ENCODE data around the gene ST6GALNAC3.
"Not testable (repeated sequence)": the region's sequence is repeated elsewhere in the genome, so short reads cannot be mapped to it uniquely, and the experiment has no call there.

The ST6GALNAC3 gene

DNA sequence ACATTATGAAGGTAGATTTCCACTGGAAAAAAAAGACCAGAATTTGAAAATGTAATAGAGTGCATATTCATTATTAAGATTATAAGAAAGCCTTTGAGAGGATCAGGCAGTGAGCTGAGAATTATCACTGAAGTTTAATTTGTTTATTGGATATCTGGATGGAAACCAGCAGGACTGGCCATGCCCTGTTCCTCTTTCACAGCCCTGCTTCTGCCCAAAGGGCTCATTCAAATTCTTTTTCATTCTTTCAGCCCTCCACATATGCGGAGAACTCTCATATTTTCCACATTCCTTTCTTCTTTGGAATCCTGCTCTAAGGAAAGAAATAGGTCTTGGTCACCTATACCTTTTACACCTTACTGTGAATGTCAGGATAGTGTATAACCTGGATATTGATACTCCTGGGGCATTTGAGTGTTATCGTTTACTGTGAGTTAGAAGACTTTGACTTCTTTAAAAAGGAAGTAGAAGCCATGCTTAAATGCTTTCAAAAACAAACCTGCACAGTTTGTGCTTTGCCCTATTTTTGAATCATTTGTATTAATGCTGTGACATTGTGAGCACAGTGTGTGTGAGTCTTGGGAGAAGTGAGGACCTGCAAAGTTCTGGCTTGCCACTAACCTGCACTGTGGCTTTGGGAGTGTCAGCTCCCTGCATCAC, 35.5 kb downstream of the ST6GALNAC3 start:
- no peaks in the 10 kb centered on the region for H3K36me3 ChIP-seq (ENCODE audit: insufficient read depth, low read length)
- no peaks in the 10 kb centered on the region for H3K9me3 ChIP-seq (replicated peaks; ENCODE audit: low read length)
- H3K27me3 ChIP-seq (ENCODE audit: control insufficient read depth, insufficient read depth, low read length) = no peaks in the 10 kb centered on the region
- H3K4me3 ChIP-seq (ENCODE audit: low read length) = no peak overlapping the region
- no peak overlapping the region for H3K4me2 ChIP-seq (ENCODE audit: low read length)
- no peaks in the 10 kb centered on the region for H3K4me1 ChIP-seq (ENCODE audit: control insufficient read depth, insufficient read depth, low read length)
- no peak overlapping the region for H3K9ac ChIP-seq (ENCODE audit: low read depth, low read length)

DNA sequence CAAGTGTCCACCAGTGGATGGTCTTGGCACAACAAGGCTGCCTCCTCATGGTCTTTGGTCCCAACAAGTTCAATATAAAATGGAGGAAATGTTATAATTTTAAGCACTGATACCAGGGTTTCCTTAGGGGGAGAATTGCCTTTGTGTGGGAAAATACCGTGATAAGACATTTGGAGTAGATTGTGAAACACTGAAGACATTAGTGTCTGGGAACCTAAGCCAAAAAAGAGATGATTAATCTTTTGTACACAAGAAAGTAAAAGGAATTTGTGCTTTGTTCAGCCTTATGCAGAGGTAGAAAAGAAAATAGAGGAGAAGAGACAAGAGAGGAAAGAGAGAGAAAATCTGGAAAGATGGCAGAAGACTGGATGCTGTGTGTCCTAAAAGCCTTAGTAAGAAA, 36.1 kb downstream of the ST6GALNAC3 start:
- H3K4me3 ChIP-seq (ENCODE audit: low read length) = no peak overlapping the region
- H3K27me3 ChIP-seq (ENCODE audit: control insufficient read depth, insufficient read depth, low read length) = no peaks in the 10 kb centered on the region
- no peaks in the 10 kb centered on the region for H3K9me3 ChIP-seq (replicated peaks; ENCODE audit: low read length)
- no peak overlapping the region for H3K9ac ChIP-seq (ENCODE audit: low read depth, low read length)
- H3K4me2 ChIP-seq (ENCODE audit: low read length) = no peak overlapping the region
- no peaks in the 10 kb centered on the region for H3K36me3 ChIP-seq (ENCODE audit: insufficient read depth, low read length)
- H3K4me1 ChIP-seq (ENCODE audit: control insufficient read depth, insufficient read depth, low read length) = no peaks in the 10 kb centered on the region

DNA sequence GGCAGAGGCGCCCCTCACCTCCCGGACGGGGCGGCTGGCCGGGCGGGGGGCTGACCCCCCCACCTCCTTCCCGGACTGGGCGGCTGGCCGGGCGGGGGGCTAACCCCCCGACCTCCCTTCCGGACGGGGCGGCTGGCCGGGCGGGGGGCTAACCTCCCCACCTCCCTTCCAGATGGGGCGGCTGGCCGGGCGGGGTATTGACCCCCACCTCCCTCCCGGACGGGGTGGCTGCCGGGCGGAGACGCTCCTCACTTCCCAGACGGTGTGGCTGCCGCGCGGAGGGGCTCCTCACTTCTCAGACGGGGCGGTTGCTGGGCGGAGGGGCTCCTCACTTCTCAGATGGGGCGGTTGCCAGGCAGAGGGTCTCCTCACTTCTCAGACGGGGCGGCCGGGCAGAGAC, 37.8 kb downstream of the ST6GALNAC3 start:
- H3K4me3 ChIP-seq (ENCODE audit: low read length); H3K9me3 ChIP-seq (replicated peaks; ENCODE audit: low read length); H3K4me1 ChIP-seq (ENCODE audit: control insufficient read depth, insufficient read depth, low read length); H3K4me2 ChIP-seq (ENCODE audit: low read length); H3K27me3 ChIP-seq (ENCODE audit: control insufficient read depth, insufficient read depth, low read length); H3K9ac ChIP-seq (ENCODE audit: low read depth, low read length); H3K36me3 ChIP-seq (ENCODE audit: insufficient read depth, low read length): not testable (repeated sequence)

DNA sequence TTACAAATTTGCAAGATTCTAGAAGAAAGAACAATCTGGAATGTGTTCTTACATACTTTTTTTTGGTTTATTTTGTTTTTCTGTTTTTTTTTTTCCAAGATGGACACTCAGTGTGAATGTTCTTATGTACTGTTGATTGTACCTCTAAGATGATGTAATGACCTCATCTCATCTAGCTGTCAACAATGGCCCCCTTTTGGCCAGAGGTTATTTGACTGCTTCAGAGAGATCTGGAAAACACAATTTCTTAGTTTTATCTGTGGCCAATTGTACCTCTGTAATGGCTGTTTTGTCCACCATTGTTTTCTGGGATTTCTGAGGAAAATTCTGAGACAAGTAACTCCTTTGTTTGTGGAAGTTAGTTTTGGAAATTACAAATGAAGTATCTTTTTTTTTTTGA, 38.9 kb downstream of the ST6GALNAC3 start:
- H3K4me2 ChIP-seq (ENCODE audit: low read length) = no peak overlapping the region
- H3K9ac ChIP-seq (ENCODE audit: low read depth, low read length) = no peak overlapping the region
- no peaks in the 10 kb centered on the region for H3K4me1 ChIP-seq (ENCODE audit: control insufficient read depth, insufficient read depth, low read length)
- H3K9me3 ChIP-seq (replicated peaks; ENCODE audit: low read length) = no peaks in the 10 kb centered on the region
- H3K4me3 ChIP-seq (ENCODE audit: low read length) = no peak overlapping the region
- no peaks in the 10 kb centered on the region for H3K27me3 ChIP-seq (ENCODE audit: control insufficient read depth, insufficient read depth, low read length)
- no peaks in the 10 kb centered on the region for H3K36me3 ChIP-seq (ENCODE audit: insufficient read depth, low read length)

DNA sequence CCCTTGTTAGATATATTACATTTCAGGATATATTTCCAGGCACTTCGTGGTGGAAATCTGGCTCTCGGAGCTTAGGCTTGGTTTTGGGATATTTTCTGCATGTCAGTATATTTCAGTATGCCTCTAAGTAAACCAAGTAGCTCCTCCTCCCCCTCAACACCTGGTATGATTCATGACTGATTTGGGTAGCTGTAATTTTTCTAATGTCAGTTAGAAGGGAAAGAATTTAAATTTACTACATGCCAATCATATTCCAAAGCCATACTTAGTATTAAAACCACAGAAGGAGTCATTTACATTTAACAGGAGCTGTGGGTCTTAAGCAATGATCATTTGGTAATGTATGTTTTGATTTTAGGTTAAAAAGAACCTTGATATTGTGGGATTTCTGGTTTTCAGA, 40.6 kb downstream of the ST6GALNAC3 start:
- no peaks in the 10 kb centered on the region for H3K27me3 ChIP-seq (ENCODE audit: control insufficient read depth, insufficient read depth, low read length)
- no peak overlapping the region for H3K9ac ChIP-seq (ENCODE audit: low read depth, low read length)
- no peak overlapping the region for H3K4me2 ChIP-seq (ENCODE audit: low read length)
- H3K36me3 ChIP-seq (ENCODE audit: insufficient read depth, low read length) = no peaks in the 10 kb centered on the region
- H3K4me3 ChIP-seq (ENCODE audit: low read length) = no peak overlapping the region
- H3K4me1 ChIP-seq (ENCODE audit: control insufficient read depth, insufficient read depth, low read length) = no peaks in the 10 kb centered on the region
- no peaks in the 10 kb centered on the region for H3K9me3 ChIP-seq (replicated peaks; ENCODE audit: low read length)

DNA sequence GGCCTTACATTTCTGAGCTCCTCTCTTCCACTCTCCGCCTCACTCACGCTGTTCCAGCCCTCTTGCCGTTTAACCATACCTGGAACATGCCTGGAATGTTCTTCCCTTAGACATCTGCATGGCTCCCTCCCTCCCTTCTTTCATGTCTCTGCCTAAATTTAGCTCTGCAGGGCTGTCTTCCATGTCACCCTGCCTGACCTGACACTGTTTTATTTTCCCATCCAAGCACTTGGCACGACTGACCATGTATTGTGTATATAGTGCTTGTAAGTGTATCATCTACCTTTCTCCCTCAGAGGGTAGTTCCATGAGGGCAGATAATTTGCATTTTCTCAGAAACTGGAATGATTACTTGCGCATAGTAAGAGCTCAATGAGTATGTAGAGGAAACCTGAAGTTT, 47.3 kb downstream of the ST6GALNAC3 start:
- no peaks in the 10 kb centered on the region for H3K9me3 ChIP-seq (replicated peaks; ENCODE audit: low read length)
- no peak overlapping the region for H3K9ac ChIP-seq (ENCODE audit: low read depth, low read length)
- H3K4me1 ChIP-seq (ENCODE audit: control insufficient read depth, insufficient read depth, low read length) = no peaks in the 10 kb centered on the region
- no peak overlapping the region for H3K4me2 ChIP-seq (ENCODE audit: low read length)
- H3K4me3 ChIP-seq (ENCODE audit: low read length) = no peak overlapping the region
- H3K36me3 ChIP-seq (ENCODE audit: insufficient read depth, low read length) = no peaks in the 10 kb centered on the region
- H3K27me3 ChIP-seq (ENCODE audit: control insufficient read depth, insufficient read depth, low read length) = no peaks in the 10 kb centered on the region

DNA sequence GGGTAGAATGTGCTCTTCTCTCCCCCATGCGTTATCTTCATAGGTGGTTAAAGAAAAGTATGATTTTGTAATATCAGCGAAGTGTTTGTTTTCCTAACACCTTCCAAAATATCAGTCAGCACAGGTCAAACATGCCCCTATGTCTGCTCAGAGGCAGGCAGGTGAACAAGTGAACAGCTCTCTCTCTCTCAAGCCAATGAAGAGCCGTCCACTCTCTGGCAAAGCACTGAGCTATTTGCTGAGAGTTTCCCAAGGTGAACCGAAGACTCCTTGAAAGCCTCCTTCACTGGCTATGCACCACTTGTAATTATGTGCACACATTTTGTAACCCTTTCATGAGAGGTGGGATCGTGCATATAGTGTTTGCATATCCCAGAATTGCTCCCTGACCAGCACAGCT, 47.7 kb downstream of the ST6GALNAC3 start:
- Histone ChIP-seq H3K4me2 (ENCODE audit: low read length) (no peak overlapping the region), H3K36me3 (ENCODE audit: insufficient read depth, low read length) (no peaks in the 10 kb centered on the region), H3K9ac (ENCODE audit: low read depth, low read length) (no peak overlapping the region), H3K9me3 (replicated peaks; ENCODE audit: low read length) (no peaks in the 10 kb centered on the region), H3K4me3 (ENCODE audit: low read length) (no peak overlapping the region), H3K4me1 (ENCODE audit: control insufficient read depth, insufficient read depth, low read length) (no peaks in the 10 kb centered on the region), H3K27me3 (ENCODE audit: control insufficient read depth, insufficient read depth, low read length) (no peaks in the 10 kb centered on the region)

DNA sequence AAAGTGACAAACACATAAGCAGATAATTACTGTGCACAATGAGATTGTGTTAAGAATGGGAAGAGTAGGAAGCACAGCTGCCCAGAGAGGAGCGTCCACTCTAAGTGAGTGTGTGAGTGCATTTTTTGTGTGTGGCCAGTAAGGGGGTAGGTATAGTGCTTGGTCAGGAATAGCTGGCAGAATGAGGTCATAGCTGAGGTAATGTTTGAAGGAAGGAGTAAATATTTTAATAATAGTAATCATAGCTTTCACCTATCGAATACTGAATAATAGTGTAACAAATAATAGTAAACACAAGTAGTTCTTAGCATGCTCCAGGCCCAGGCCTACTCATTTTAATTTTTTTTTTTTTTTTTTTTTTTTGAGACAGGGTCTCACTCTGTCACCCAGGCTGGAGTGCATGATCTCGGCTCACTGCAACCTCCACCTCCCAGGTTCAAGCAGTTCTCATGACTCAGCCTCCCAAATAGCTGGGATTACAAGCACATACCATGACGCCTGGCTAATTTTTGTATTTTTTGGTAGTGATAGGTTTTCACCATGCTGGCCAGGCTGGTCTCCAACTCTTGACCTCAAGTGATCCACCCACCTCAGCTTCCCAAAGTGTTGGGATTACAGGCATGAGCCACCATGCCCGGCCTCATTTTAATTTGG, 49.0 kb downstream of the ST6GALNAC3 start:
- not testable (repeated sequence) for H3K4me3 ChIP-seq (ENCODE audit: low read length); H3K27me3 ChIP-seq (ENCODE audit: control insufficient read depth, insufficient read depth, low read length); H3K9me3 ChIP-seq (replicated peaks; ENCODE audit: low read length); H3K4me2 ChIP-seq (ENCODE audit: low read length); H3K9ac ChIP-seq (ENCODE audit: low read depth, low read length); H3K4me1 ChIP-seq (ENCODE audit: control insufficient read depth, insufficient read depth, low read length); H3K36me3 ChIP-seq (ENCODE audit: insufficient read depth, low read length)

DNA sequence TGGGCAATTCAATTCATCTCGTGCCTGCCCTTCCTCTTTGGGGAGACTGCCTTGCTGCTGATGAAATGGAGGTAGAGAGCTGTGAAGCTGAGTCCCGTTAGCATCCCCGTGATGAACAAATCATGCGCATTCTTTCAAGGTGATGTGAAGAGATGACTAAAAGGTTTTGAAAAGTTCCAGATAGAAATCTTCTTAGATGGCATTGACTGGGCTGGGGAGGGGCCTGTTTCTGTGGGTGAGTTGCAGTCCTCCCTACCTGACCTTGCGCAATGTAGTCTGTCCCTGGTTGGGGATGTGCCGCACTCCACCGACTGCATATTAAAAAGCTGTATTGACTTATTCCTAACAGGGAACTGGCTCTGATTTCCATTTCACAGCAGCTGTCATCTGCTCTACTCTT, 49.6 kb downstream of the ST6GALNAC3 start:
- no peaks in the 10 kb centered on the region for H3K4me1 ChIP-seq (ENCODE audit: control insufficient read depth, insufficient read depth, low read length)
- no peaks in the 10 kb centered on the region for H3K9me3 ChIP-seq (replicated peaks; ENCODE audit: low read length)
- no peak overlapping the region for H3K4me2 ChIP-seq (ENCODE audit: low read length)
- no peaks in the 10 kb centered on the region for H3K27me3 ChIP-seq (ENCODE audit: control insufficient read depth, insufficient read depth, low read length)
- no peak overlapping the region for H3K9ac ChIP-seq (ENCODE audit: low read depth, low read length)
- H3K4me3 ChIP-seq (ENCODE audit: low read length) = no peak overlapping the region
- no peaks in the 10 kb centered on the region for H3K36me3 ChIP-seq (ENCODE audit: insufficient read depth, low read length)

DNA sequence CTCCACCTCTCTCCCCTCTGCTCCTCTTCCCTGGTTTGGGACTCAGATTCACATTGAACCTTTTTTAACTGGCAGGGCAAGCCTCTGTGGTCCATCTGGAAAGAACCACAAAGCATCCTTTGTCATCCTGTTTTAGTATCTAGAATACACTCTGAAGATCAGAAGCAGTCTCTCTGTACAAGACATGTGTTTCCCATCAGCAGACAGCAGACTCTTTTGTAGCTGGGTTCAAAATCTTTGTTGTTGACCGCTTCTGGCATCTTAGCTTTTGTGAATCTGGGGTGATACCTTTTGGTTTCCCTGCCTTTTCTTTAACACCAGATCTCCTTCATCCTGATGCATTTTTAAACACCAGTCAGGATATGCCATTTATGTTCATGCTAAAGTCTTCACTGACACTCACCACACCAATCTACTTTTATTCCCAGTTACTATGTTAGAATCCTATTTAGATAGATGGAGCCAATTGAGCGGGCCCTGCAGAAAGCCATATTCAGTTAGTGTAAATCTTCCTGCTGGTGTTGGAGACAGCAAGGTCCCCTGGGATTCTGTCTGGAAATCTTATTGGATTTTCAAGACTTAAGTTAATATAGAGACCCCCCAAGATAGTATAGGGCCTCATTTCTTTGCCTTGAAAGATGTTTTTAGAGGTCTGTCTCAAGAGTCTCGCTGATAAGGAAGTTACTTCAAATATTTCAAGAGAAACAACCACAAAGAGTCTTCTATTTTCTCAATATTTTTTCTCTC, 51.1 kb downstream of the ST6GALNAC3 start:
- no peak overlapping the region for H3K9ac ChIP-seq (ENCODE audit: low read depth, low read length)
- no peak overlapping the region for H3K4me3 ChIP-seq (ENCODE audit: low read length)
- H3K9me3 ChIP-seq (replicated peaks; ENCODE audit: low read length) = no peaks in the 10 kb centered on the region
- no peaks in the 10 kb centered on the region for H3K27me3 ChIP-seq (ENCODE audit: control insufficient read depth, insufficient read depth, low read length)
- H3K4me2 ChIP-seq (ENCODE audit: low read length) = no peak overlapping the region
- no peaks in the 10 kb centered on the region for H3K4me1 ChIP-seq (ENCODE audit: control insufficient read depth, insufficient read depth, low read length)
- H3K36me3 ChIP-seq (ENCODE audit: insufficient read depth, low read length) = no peaks in the 10 kb centered on the region

DNA sequence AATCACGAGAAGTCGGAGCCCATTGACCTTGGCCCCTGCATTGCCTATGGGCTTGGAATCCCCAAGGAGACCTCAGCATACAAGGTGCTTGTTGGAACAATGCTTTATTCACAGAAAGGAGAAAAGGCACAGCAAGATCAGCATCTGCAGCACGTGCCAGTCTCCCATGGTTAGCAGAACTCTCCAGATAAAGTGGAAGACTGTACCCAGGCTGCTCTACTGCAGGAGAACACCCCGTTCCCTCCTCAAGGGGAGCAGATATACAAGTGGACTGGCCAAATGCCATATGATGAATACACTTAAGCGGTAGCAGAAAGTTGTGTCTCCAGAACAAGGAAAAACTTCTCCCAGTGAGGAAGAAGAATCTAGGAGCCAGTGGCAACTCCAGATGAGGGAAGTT, 53.5 kb downstream of the ST6GALNAC3 start:
- H3K4me2 ChIP-seq (ENCODE audit: low read length) = no peak overlapping the region
- no peaks in the 10 kb centered on the region for H3K36me3 ChIP-seq (ENCODE audit: insufficient read depth, low read length)
- H3K4me3 ChIP-seq (ENCODE audit: low read length) = no peak overlapping the region
- no peaks in the 10 kb centered on the region for H3K27me3 ChIP-seq (ENCODE audit: control insufficient read depth, insufficient read depth, low read length)
- H3K9me3 ChIP-seq (replicated peaks; ENCODE audit: low read length) = no peaks in the 10 kb centered on the region
- H3K9ac ChIP-seq (ENCODE audit: low read depth, low read length) = no peak overlapping the region
- no peaks in the 10 kb centered on the region for H3K4me1 ChIP-seq (ENCODE audit: control insufficient read depth, insufficient read depth, low read length)

DNA sequence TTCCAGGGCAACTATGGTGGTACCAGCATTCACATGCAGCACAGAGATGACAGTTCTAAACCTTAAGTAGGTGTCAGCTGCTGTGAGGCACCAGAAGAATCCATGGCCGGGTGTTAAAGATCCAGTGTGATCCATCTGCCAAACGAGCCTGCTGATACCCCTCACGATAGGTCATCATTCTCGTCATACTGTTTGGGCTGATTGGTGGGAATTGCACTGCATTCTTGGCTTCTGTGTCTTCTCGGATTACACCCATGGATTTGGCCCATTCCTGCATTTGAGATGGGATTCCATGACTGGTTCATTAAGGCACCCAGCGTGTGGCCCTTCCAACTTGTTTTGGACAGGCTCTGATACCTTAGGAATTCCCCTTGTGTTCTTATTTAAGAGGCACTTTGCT, 55.2 kb downstream of the ST6GALNAC3 start:
- Histone ChIP-seq H3K9me3 (replicated peaks; ENCODE audit: low read length) (no peaks in the 10 kb centered on the region), H3K9ac (ENCODE audit: low read depth, low read length) (no peak overlapping the region), H3K36me3 (ENCODE audit: insufficient read depth, low read length) (no peaks in the 10 kb centered on the region), H3K27me3 (ENCODE audit: control insufficient read depth, insufficient read depth, low read length) (no peaks in the 10 kb centered on the region), H3K4me1 (ENCODE audit: control insufficient read depth, insufficient read depth, low read length) (no peaks in the 10 kb centered on the region), H3K4me3 (ENCODE audit: low read length) (no peak overlapping the region), H3K4me2 (ENCODE audit: low read length) (no peak overlapping the region)
